Peyer's patch (tissue), 4 donors: Measurements from ENCODE around the gene UGT8. TPM values are rescaled to one million over a fixed set of nuclear protein-coding genes. Genes with fewer than 3 reads are reported as not detected.

Experiments used
- DNase-seq, 3 donors: peaks; one replicate each; pipeline ENCODE4 v3.0.0-alpha.2; 2017 to 2019
- H3K27ac ChIP-seq, 4 donors: fragments of 200-600 bp; sonication (generic); one replicate each; pipeline ENCODE4 v1.5.1; 2016 to 2019
- H3K27me3 ChIP-seq, 2 donors: fragments of 200-600 bp; sonication (generic); one replicate each; pipeline ENCODE4 v1.5.1; 2019
- H3K36me3 ChIP-seq, 3 donors: fragments of 200-600 bp; sonication (generic); one replicate each; pipeline ENCODE4 v1.5.1; 2016 to 2019
- H3K4me1 ChIP-seq, 4 donors: fragments of 200-600 bp; sonication (generic); one replicate each; pipeline ENCODE4 v1.5.1; 2016 to 2019
- H3K4me3 ChIP-seq, 4 donors: fragments of 200-600 bp; sonication (generic); 1 replicate in 3 of 4; 2 replicates in 1 of 4; pipeline ENCODE4 v1.5.1; 2016 to 2019; ENCODE audit warnings: mild to moderate bottlenecking in 1 of 4
- H3K9me3 ChIP-seq, 4 donors: fragments of 200-600 bp; sonication (generic); one replicate each; pipeline ENCODE4 v1.5.1; 2016 to 2019; ENCODE audit warnings: mild to moderate bottlenecking in 1 of 4
- CTCF ChIP-seq, 6 experiments: fragments of 450-650 bp in 4 of 6; fragments of 200-600 bp in 2 of 6; sonication (generic) in 1 of 6; IDR thresholded peaks; one replicate each; pipeline ENCODE4 v1.5.1; 2017 to 2019; ENCODE audit warnings: antibody characterized with exemption in 6 of 6, mild to moderate bottlenecking in 3 of 6, moderate library complexity in 1 of 6
- POLR2A ChIP-seq, 2 donors: fragments of 450-650 bp; IDR thresholded peaks; one replicate each; pipeline ENCODE4 v1.5.1; 2017; ENCODE audit warnings: antibody characterized with exemption in 2 of 2, mild to moderate bottlenecking in 2 of 2, moderate library complexity in 2 of 2
- total RNA-seq, 4 donors: library from RNA; depleted of rRNA; stranded (reverse); fragments of >200 nt; gene quantifications; one replicate each; pipeline ENCODE4 v1.1.0, GENCODE V29; 2016

UGT8 gene
- total RNA-seq, 4 donors from 2014 or later: 25.6 to 78.0 (median 60.0) TPM

GRCh38 chr4:114674080-114674479 is 75.5 kb downstream of the UGT8 start:
- Histone ChIP-seq H3K27ac (no peak overlapping the region), H3K27me3 (no peaks in the 10 kb centered on the region), H3K4me3 (no peak overlapping the region), H3K4me1 (no peaks in the 10 kb centered on the region), H3K36me3 (peaks cover 0 to 7% (median 0%) of the 10 kb centered on the region in 3 donors), H3K9me3 (no peaks in the 10 kb centered on the region)
- TF ChIP-seq POLR2A (IDR thresholded peaks at IDR 0.05) (no peak), CTCF (IDR thresholded peaks at IDR 0.05) (no peak)
- DNase-seq: no peak

GRCh38 chr4:114677346-114677979 is 78.9 kb downstream of the UGT8 start:
- Histone ChIP-seq H3K27me3 (no peaks in the 10 kb centered on the region), H3K36me3 (no peaks in the 10 kb centered on the region), H3K4me3 (no peak overlapping the region), H3K27ac (no peak overlapping the region), H3K9me3 (no peaks in the 10 kb centered on the region), H3K4me1 (no peaks in the 10 kb centered on the region)
- no peak for DNase-seq
- TF ChIP-seq CTCF (IDR thresholded peaks at IDR 0.05) (no peak), POLR2A (IDR thresholded peaks at IDR 0.05) (no peak)

- no peaks in the 10 kb centered on the region for H3K27me3 ChIP-seq
- no peaks in the 10 kb centered on the region for H3K36me3 ChIP-seq
- no peak overlapping the region for H3K27ac ChIP-seq
- H3K9me3 ChIP-seq: no peaks in the 10 kb centered on the region
- no peak overlapping the region for H3K4me3 ChIP-seq
- TF ChIP-seq POLR2A (IDR thresholded peaks at IDR 0.05): no peak
- no peak for TF ChIP-seq CTCF (IDR thresholded peaks at IDR 0.05)
- no peaks in the 10 kb centered on the region for H3K4me1 ChIP-seq
- DNase-seq: no peak
Measured at GRCh38 chr4:114684462-114684861, 85.9 kb downstream of the UGT8 start.

GRCh38 chr4:114688059-114688458 is 89.5 kb downstream of the UGT8 start:
- TF ChIP-seq CTCF (IDR thresholded peaks at IDR 0.05) (no peak), POLR2A (IDR thresholded peaks at IDR 0.05) (no peak)

GRCh38 chr4:114690571-114690970 is 92.0 kb downstream of the UGT8 start:
- H3K27ac ChIP-seq: no peak overlapping the region
- no peak overlapping the region for H3K4me3 ChIP-seq
- no peaks in the 10 kb centered on the region for H3K36me3 ChIP-seq
- H3K9me3 ChIP-seq: no peaks in the 10 kb centered on the region
- TF ChIP-seq CTCF (IDR thresholded peaks at IDR 0.05) (no peak), POLR2A (IDR thresholded peaks at IDR 0.05) (no peak)
- no peak for DNase-seq
- H3K4me1 ChIP-seq: no peaks in the 10 kb centered on the region
- no peaks in the 10 kb centered on the region for H3K27me3 ChIP-seq

More at GRCh38 chr4:114688059-114688458, 89.5 kb downstream of the UGT8 start:
- Histone ChIP-seq H3K4me1 (no peaks in the 10 kb centered on the region), H3K4me3 (no peak overlapping the region), H3K27me3 (no peaks in the 10 kb centered on the region), H3K9me3 (no peaks in the 10 kb centered on the region), H3K27ac (no peak overlapping the region), H3K36me3 (no peaks in the 10 kb centered on the region)
- no peak for DNase-seq

GRCh38 chr4:114691865-114692264 is 93.3 kb downstream of the UGT8 start:
- DNase-seq: no peak
- H3K27ac ChIP-seq: no peak overlapping the region
- no peaks in the 10 kb centered on the region for H3K9me3 ChIP-seq
- H3K4me1 ChIP-seq: no peaks in the 10 kb centered on the region
- H3K36me3 ChIP-seq: no peaks in the 10 kb centered on the region
- H3K27me3 ChIP-seq: no peaks in the 10 kb centered on the region
- H3K4me3 ChIP-seq: no peak overlapping the region
- TF ChIP-seq CTCF (IDR thresholded peaks at IDR 0.05): no peak
